Panc1 (cell line): ENCODE results near the gene DSCAM. TPM values are rescaled to one million over a fixed set of nuclear protein-coding genes. Genes with fewer than 3 reads are reported as not detected.

ENCODE experiments used
- ATAC-seq: fragments of 200-7000 bp; cut with Tn5 transposase; 2 replicates; pipeline ENCODE4 v1.9.1; 2020; ENCODE audit warnings: mild to moderate bottlenecking, moderate library complexity
- BruUV-seq: library from RNA; stranded (reverse); fragments of 400-500 nt; replicated peaks from 2 replicates; lab custom pipeline; 2021; lab: Mats Ljungman, UMichigan
- CTCF ChIA-PET: fragments of 300-600 bp; sonication (Branson Sonifier 250); formaldehyde crosslinking; loops from one replicate; lab custom pipeline; 2022; ENCODE audit warnings: antibody characterized with exemption; lab: Charles Lee
- POLR2A ChIA-PET: fragments of 300-600 bp; sonication (Branson Sonifier 250); formaldehyde crosslinking; loops from one replicate; lab custom pipeline; 2022; ENCODE audit warnings: antibody characterized with exemption; lab: Charles Lee
- DNase-seq: peaks from one replicate; pipeline ENCODE4 v3.0.0-alpha.2; 2010; ENCODE audit warnings: low read depth, low spot score
- H3K27ac ChIP-seq: 2 replicates; pipeline ENCODE4 v1.5.1; 2011; ENCODE audit warnings: mild to moderate bottlenecking, low read length, inconsistent platforms
- H3K27me3 ChIP-seq: fragments of 200-500 bp; sonication (Bioruptor generic); 2 replicates; pipeline ENCODE4 v1.6.0; 2014; ENCODE audit warnings: low read length, inconsistent platforms; ENCODE audit not compliant: control insufficient read depth, insufficient read depth
- H3K36me3 ChIP-seq: fragments of 200-500 bp; sonication (Bioruptor generic); 2 replicates; pipeline ENCODE4 v1.5.1; 2014; ENCODE audit warnings: inconsistent platforms, mild to moderate bottlenecking, low read length, moderate library complexity; ENCODE audit not compliant: control insufficient read depth, insufficient read depth
- H3K4me1 ChIP-seq: 2 replicates; pipeline ENCODE4 v1.5.1; 2011; ENCODE audit warnings: inconsistent platforms, mild to moderate bottlenecking, low read length, moderate library complexity; ENCODE audit not compliant: control insufficient read depth, insufficient read depth
- H3K4me3 ChIP-seq, 2 experiments: 2 replicates each; pipeline ENCODE4 v1.5.1; 2011 to 2012; ENCODE audit warnings: low read depth in 2 of 2, low read length in 2 of 2, mild to moderate bottlenecking in 2 of 2, inconsistent platforms in 1 of 2, moderate library complexity in 1 of 2
- H3K9me3 ChIP-seq: fragments of 200-500 bp; sonication (Bioruptor generic); 2 replicates; pipeline ENCODE4 v1.5.1; 2014; ENCODE audit warnings: low read depth, mild to moderate bottlenecking, inconsistent platforms, low read length, moderate library complexity; ENCODE audit not compliant: control insufficient read depth, insufficient read depth
- CTCF ChIP-seq: fragments of 450-650 bp; IDR thresholded peaks from 2 replicates; pipeline ENCODE4 v1.5.1; 2017; ENCODE audit warnings: mild to moderate bottlenecking
- POLR2AphosphoS5 ChIP-seq: IDR thresholded peaks from 2 replicates; pipeline ENCODE4 v1.6.1; 2012; ENCODE audit warnings: mild to moderate bottlenecking, low read depth, low read length, moderate library complexity
- SIN3A ChIP-seq: IDR thresholded peaks from 2 replicates; pipeline ENCODE4 v1.6.1; 2012; ENCODE audit warnings: low read depth, mild to moderate bottlenecking, low read length, moderate library complexity, borderline replicate concordance; ENCODE audit not compliant: insufficient read depth
- TCF7L2 ChIP-seq: IDR thresholded peaks from 2 replicates; pipeline ENCODE4 v1.6.1; 2011; ENCODE audit warnings: mild to moderate bottlenecking, low read depth, low read length, inconsistent platforms
- in situ Hi-C: cut with HindIII; loops from 2 replicates; pipeline ENCODE4 v1.10.0; 2016; ENCODE audit warnings: low sequenced_read_pairs, low pct_unique_long_range_greater_than_20kb
- intact Hi-C: fragments of 100-400 bp; cut with micrococcal nuclease; formaldehyde crosslinking; loops from one replicate; pipeline ENCODE4 v1.10.0; 2022; ENCODE audit not compliant: unreplicated experiment
- total RNA-seq: library from RNA; stranded (reverse); gene quantifications from one replicate; pipeline ENCODE4 v1.2.1, GENCODE V29; 2021; ENCODE audit not compliant: unreplicated experiment
- TF ChIP-seq, protein P1 (sequence below), 2 experiments: IDR thresholded peaks; 2 replicates each; pipeline ENCODE4 v1.6.1; 2011 to 2012; ENCODE audit warnings: low read depth in 2 of 2, control low read depth in 1 of 2, low read length in 1 of 2, mild to moderate bottlenecking in 1 of 2, moderate library complexity in 1 of 2; ENCODE audit not compliant: insufficient read depth in 1 of 2

The DSCAM gene
- total RNA-seq, 1 experiment from 2014 or later = not detected

DNA sequence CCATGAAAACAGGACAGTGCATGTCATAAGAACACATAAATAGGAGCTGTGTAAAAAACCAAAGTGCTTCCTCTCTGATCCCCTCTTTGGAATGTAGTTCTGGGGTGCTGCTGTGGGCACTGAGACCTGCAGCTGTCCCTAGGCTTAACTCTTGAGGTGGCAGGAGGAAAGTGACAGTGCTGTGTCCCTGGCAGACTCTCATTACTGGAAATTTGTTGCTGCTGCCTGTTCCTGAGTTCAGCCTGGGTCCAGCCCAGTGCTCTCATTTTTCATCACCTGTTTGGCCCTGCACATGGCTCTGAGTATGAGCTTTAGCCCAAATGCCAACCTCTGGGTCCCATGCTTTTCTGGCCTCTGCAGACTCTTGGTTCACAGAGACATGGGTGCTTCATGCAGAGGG is 329.3 kb downstream of the DSCAM start:
- Histone ChIP-seq H3K27me3 (no peaks in the 10 kb centered on the region), H3K27ac (no peak overlapping the region), H3K4me3 (no peak overlapping the region), H3K4me1 (no peaks in the 10 kb centered on the region), H3K36me3 (no peaks in the 10 kb centered on the region), H3K9me3 (no peaks in the 10 kb centered on the region)
- ChIA-PET CTCF (interaction anchor here (0.6 kb wide), 1 partner anchor 11 kb away, joined by 3 read pairs; no protein-coding TSS in a partner anchor), POLR2A (no interaction called here)
- TF ChIP-seq POLR2AphosphoS5 (no peak), TCF7L2 (no peak), CTCF (no peak), SIN3A (no peak)
- TF ChIP-seq, protein P1, sequence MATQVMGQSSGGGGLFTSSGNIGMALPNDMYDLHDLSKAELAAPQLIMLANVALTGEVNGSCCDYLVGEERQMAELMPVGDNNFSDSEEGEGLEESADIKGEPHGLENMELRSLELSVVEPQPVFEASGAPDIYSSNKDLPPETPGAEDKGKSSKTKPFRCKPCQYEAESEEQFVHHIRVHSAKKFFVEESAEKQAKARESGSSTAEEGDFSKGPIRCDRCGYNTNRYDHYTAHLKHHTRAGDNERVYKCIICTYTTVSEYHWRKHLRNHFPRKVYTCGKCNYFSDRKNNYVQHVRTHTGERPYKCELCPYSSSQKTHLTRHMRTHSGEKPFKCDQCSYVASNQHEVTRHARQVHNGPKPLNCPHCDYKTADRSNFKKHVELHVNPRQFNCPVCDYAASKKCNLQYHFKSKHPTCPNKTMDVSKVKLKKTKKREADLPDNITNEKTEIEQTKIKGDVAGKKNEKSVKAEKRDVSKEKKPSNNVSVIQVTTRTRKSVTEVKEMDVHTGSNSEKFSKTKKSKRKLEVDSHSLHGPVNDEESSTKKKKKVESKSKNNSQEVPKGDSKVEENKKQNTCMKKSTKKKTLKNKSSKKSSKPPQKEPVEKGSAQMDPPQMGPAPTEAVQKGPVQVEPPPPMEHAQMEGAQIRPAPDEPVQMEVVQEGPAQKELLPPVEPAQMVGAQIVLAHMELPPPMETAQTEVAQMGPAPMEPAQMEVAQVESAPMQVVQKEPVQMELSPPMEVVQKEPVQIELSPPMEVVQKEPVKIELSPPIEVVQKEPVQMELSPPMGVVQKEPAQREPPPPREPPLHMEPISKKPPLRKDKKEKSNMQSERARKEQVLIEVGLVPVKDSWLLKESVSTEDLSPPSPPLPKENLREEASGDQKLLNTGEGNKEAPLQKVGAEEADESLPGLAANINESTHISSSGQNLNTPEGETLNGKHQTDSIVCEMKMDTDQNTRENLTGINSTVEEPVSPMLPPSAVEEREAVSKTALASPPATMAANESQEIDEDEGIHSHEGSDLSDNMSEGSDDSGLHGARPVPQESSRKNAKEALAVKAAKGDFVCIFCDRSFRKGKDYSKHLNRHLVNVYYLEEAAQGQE (IDR thresholded peaks at IDR 0.05; ENCODE audit: insufficient read depth in 1 of 2, low read depth in 2 of 2, low read length in 1 of 2) = no peak
- intact Hi-C loops = no loop called here
- DNase-seq = no peak
- no TSS peak for BruUV-seq
- in situ Hi-C loops = no loop called here
- ATAC-seq = no peak

GRCh38 chr21:40516335-40516734 is 330.6 kb downstream of the DSCAM start:
- no peaks in the 10 kb centered on the region for H3K4me1 ChIP-seq
- ATAC-seq (no peak), DNase-seq (no peak)
- BruUV-seq = no TSS peak
- in situ Hi-C loops (no loop called here), intact Hi-C loops (no loop called here)
- no peak overlapping the region for H3K27ac ChIP-seq
- no peaks in the 10 kb centered on the region for H3K27me3 ChIP-seq
- no peak overlapping the region for H3K4me3 ChIP-seq
- ChIA-PET CTCF (no interaction called here), POLR2A (no interaction called here)
- no peaks in the 10 kb centered on the region for H3K36me3 ChIP-seq
- TF ChIP-seq TCF7L2 (no peak), POLR2AphosphoS5 (no peak)
- TF ChIP-seq, protein P1 (IDR thresholded peaks at IDR 0.05; ENCODE audit: insufficient read depth in 1 of 2, low read depth in 2 of 2, low read length in 1 of 2) = no peak
- no peaks in the 10 kb centered on the region for H3K9me3 ChIP-seq
